H1 (cell line): ENCODE data around the gene PRPS1. TPM values are rescaled to one million over a fixed set of nuclear protein-coding genes. Genes with fewer than 3 reads are reported as not detected.

Experiments
- ATF3 ChIP-seq: IDR thresholded peaks from 2 replicates; pipeline ENCODE4 v1.6.1; 2011; ENCODE audit warnings: low read depth, mild to moderate bottlenecking, low read length; ENCODE audit not compliant: insufficient read depth
- JUND ChIP-seq: IDR thresholded peaks from 2 replicates; pipeline ENCODE4 v1.6.1; 2011; ENCODE audit warnings: mild to moderate bottlenecking, improper control_type of control experiment, low read length
- SUZ12 ChIP-seq: fragments of 200-600 bp; sonication (generic); IDR thresholded peaks from 2 replicates; pipeline ENCODE4 v1.6.1; 2012; ENCODE audit warnings: mild to moderate bottlenecking, inconsistent platforms, low read length, moderate library complexity, mixed read lengths
- polyA plus RNA-seq, 7 experiments: library from polyadenylated mRNA; depleted of rRNA in 3 of 7; stranded (reverse) in 5 of 7; unstranded in 2 of 7; fragments of >200 nt in 5 of 7; fragments of 200-250 nt in 2 of 7; gene quantifications; 1 replicate in 5 of 7; 2 replicates in 1 of 7; 4 replicates in 1 of 7; pipeline versions ENCODE4 v1.2.1 to v1.2.3, GENCODE V29; 2011 to 2013; ENCODE audit warnings: missing spikeins in 2 of 7, mixed read lengths in 2 of 7
- total RNA-seq: library from RNA; stranded (reverse); fragmentation: NEBNext Ultra II Directional; extraction: Animal tissue kit (Norgen Biotek cat#: 25700); gene quantifications from 2 replicates; pipeline ENCODE4 v1.2.1, GENCODE V29; 2021

Gene PRPS1
- total and polyA plus RNA-seq, 2 of the 8 experiments (the other 6 are each of a cell fraction or from before 2014, with no cell fraction given), result 90.1 to 110 TPM

- TF ChIP-seq ATF3, result no peak
- TF ChIP-seq JUND, result no peak
- TF ChIP-seq SUZ12, result no peak
Measured at GRCh38 chrX:107666931-107667330, 38.6 kb downstream of the PRPS1 start (continued).
